ENCODE measurements around the gene PACRG. TPM values are rescaled to one million over a fixed set of nuclear protein-coding genes. Genes with fewer than 3 reads are reported as not detected.

PACRG gene
- total and polyA plus RNA-seq, 10 of the 15 experiments (the other 5 are each of a cell fraction or from before 2014, with no cell fraction given) = not detected

GRCh38 chr6:163123098-163123497 is 395.3 kb downstream of the PACRG start (continued):
- TF ChIP-seq, protein P1, sequence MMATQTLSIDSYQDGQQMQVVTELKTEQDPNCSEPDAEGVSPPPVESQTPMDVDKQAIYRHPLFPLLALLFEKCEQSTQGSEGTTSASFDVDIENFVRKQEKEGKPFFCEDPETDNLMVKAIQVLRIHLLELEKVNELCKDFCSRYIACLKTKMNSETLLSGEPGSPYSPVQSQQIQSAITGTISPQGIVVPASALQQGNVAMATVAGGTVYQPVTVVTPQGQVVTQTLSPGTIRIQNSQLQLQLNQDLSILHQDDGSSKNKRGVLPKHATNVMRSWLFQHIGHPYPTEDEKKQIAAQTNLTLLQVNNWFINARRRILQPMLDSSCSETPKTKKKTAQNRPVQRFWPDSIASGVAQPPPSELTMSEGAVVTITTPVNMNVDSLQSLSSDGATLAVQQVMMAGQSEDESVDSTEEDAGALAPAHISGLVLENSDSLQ (IDR thresholded peaks at IDR 0.05) = no peak
- TF ChIP-seq MEF2A (IDR thresholded peaks at IDR 0.05; ENCODE audit: insufficient read depth, low read depth, low read length) (no peak), LARP7 (IDR thresholded peaks at IDR 0.05) (no peak), ZNF207 (IDR thresholded peaks at IDR 0.05; ENCODE audit: borderline replicate concordance) (no peak)

DNA sequence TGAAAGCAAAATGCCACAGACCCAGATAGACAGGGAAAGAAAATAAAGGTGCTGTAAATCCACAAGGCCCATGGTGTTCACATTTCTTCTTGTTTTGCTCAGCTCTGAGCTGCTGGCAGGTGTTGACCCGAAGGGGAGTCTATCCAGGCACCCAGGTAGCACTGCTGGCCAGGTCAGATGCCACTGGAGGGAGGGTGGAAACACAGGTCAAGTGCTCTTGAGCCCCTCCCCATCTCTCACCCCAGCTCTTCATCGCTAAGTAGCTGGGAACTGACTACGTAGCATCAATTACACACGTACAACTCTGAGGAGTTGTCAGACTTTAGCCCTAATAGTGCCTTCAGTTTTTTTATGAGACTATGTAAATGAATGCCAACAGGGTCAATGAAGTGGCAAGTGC is 399.0 kb downstream of the PACRG start:
- ATAC-seq = no peak
- no TSS peak for BruUV-seq (replicated peaks)
- no peak overlapping the region for H3K9ac ChIP-seq (ENCODE audit: control insufficient read depth, insufficient read depth, low read length)
- H3K27ac ChIP-seq (ENCODE audit: control insufficient read depth, insufficient read depth) = no peak overlapping the region
- H3K79me2 ChIP-seq (ENCODE audit: control insufficient read depth, insufficient read depth, low read length) = no peaks in the 10 kb centered on the region
- FAIRE-seq = no peak
- no peak overlapping the region for H2AFZ ChIP-seq (ENCODE audit: control insufficient read depth, low read depth, low read length)
- TF ChIP-seq, protein P1 (IDR thresholded peaks at IDR 0.05) = no peak
- ChIA-PET RAD21 (ENCODE audit: unreplicated experiment) (no interaction called here), POLR2A (no interaction called here), CTCF (no interaction called here), SMC1A (ENCODE audit: uncharacterized antibody, unreplicated experiment) (no interaction called here)
- 30% methylated on average over 4 of the region's 4 CpGs for WGBS (ENCODE audit: insufficient coverage, insufficient replicate concordance, low lambda C conversion rate, missing lambda C conversion rate)
- no peak for DNase-seq (ENCODE audit: low read depth, low spot score)
- in situ Hi-C loops (cut with MboI) (no loop called here), intact Hi-C loops (cut with micrococcal nuclease; ENCODE audit: unreplicated experiment) (no loop called here)
- H3K36me3 ChIP-seq (ENCODE audit: control insufficient read depth in 2 of 2, insufficient read depth in 2 of 2, low read length in 1 of 2) = no peaks in the 10 kb centered on the region
- H3K4me2 ChIP-seq (ENCODE audit: control insufficient read depth, insufficient read depth) = no peak overlapping the region
- H3K27me3 ChIP-seq (replicated peaks in 1 of 2; ENCODE audit: control insufficient read depth in 2 of 2, insufficient read depth in 2 of 2, low read length in 1 of 2) = no peaks in the 10 kb centered on the region; a peak in 1 of 4 replicates
- H3K4me1 ChIP-seq (ENCODE audit: control insufficient read depth, insufficient read depth, low read length) = no peaks in the 10 kb centered on the region
- no peak overlapping the region for H3K4me3 ChIP-seq
- H4K20me1 ChIP-seq (ENCODE audit: control insufficient read depth, insufficient read depth) = no peaks in the 10 kb centered on the region
- no peaks in the 10 kb centered on the region for H3K9me3 ChIP-seq (replicated peaks; ENCODE audit: control insufficient read depth, insufficient read depth, low read length)
